NK-92 treated with Interleukin-12 subunit alpha and Interleukin-12 subunit beta, amount 100 ng/mL, for 24 hours (cell line): Measurements from ENCODE around the gene BTRC.

Experiments
- DNase-seq: peaks from one replicate; lab custom pipeline; 2025; lab: John Stamatoyannopoulos, UW

BTRC gene

GRCh38 chr10:101484175-101484745 lies 130.3 kb downstream of the BTRC start:
- no peak for DNase-seq

- DNase-seq = no peak
These were observed 131.2 kb downstream of the BTRC start for GRCh38 chr10:101485207-101485606.

- no peak for DNase-seq
These were observed 132.0 kb downstream of the BTRC start for GRCh38 chr10:101485681-101486554.

- no peak for DNase-seq
These were observed 133.4 kb downstream of the BTRC start for GRCh38 chr10:101487399-101487798.

- no peak for DNase-seq
These were observed 135.4 kb downstream of the BTRC start for GRCh38 chr10:101489355-101489754.

- DNase-seq = no peak
These were observed 136.1 kb downstream of the BTRC start for GRCh38 chr10:101490026-101490425.

GRCh38 chr10:101492205-101492604 lies 138.2 kb downstream of the BTRC start:
- no peak for DNase-seq

GRCh38 chr10:101492814-101493213 lies 138.8 kb downstream of the BTRC start:
- no peak for DNase-seq

- DNase-seq = no peak
These were observed 139.3 kb downstream of the BTRC start for GRCh38 chr10:101493249-101493648.

GRCh38 chr10:101493782-101494281 lies 139.9 kb downstream of the BTRC start:
- no peak for DNase-seq

GRCh38 chr10:101494650-101495049 lies 140.7 kb downstream of the BTRC start:
- no peak for DNase-seq

- no peak for DNase-seq
These were observed 141.5 kb downstream of the BTRC start for GRCh38 chr10:101495324-101495925.

GRCh38 chr10:101504438-101504837 lies 150.5 kb downstream of the BTRC start:
- DNase-seq = no peak

GRCh38 chr10:101506829-101507661 lies 153.1 kb downstream of the BTRC start:
- no peak for DNase-seq

GRCh38 chr10:101507828-101508227 lies 153.9 kb downstream of the BTRC start:
- no peak for DNase-seq

GRCh38 chr10:101511938-101512337 lies 158.0 kb downstream of the BTRC start:
- DNase-seq = no peak

GRCh38 chr10:101512738-101513137 lies 158.8 kb downstream of the BTRC start:
- DNase-seq = no peak

- DNase-seq = no peak
These were observed 159.8 kb downstream of the BTRC start for GRCh38 chr10:101513733-101514132.

GRCh38 chr10:101525848-101526247 lies 171.9 kb downstream of the BTRC start:
- no peak for DNase-seq

GRCh38 chr10:101529207-101529606 lies 175.2 kb downstream of the BTRC start:
- no peak for DNase-seq

- no peak for DNase-seq
These were observed 176.0 kb downstream of the BTRC start for GRCh38 chr10:101529725-101530553.
